ENCODE results near the gene CACNB2. TPM values are rescaled to one million over a fixed set of nuclear protein-coding genes. Genes with fewer than 3 reads are reported as not detected.
"Not testable (repeated sequence)": the region's sequence is repeated elsewhere in the genome, so short reads cannot be mapped to it uniquely, and the experiment has no call there.

CACNB2 gene
- total RNA-seq, 4 donors from 2014 or later = 73.5 to 108 (median 87.2) TPM

DNA sequence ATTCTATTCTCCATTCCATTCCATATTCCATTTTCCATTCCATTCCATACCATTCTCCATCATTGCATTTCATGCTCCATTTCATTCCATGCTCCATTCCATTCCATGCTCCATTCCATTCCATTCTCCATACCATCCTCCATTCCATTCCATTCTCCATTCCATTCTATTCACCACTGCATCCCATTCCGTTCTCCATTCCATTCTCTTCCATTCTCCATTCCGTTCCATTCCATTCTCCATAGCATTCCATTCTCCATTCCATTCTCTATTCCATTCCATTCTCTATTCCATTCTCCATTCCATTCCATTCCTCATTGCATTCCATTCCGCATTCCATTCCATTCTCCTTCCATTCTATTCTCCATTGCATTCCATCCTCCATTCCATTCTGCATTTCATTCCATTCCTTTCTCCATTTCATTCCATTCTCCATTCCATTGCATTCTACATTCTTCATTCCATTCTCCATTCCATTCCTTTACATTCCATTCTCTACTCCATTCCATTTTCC, 427.2 kb downstream of the CACNB2 start:
- WGBS = 99% methylated on average over 3 of the region's 3 CpGs
- Histone ChIP-seq H3K9me3 (peaks cover 0 to 4% (median 0%) of the 10 kb centered on the region in 4 donors), H3K36me3 (peaks cover 0 to 6% (median 0%) of the 10 kb centered on the region in 4 donors), H3K27me3 (no peaks in the 10 kb centered on the region), H3K4me3 (no peak overlapping the region), H3K27ac (replicated peaks in 1 of 4) (no peak overlapping the region), H3K4me1 (no peaks in the 10 kb centered on the region)
- no peak for DNase-seq (ENCODE audit: extremely low spot score)
- TF ChIP-seq, protein P1, sequence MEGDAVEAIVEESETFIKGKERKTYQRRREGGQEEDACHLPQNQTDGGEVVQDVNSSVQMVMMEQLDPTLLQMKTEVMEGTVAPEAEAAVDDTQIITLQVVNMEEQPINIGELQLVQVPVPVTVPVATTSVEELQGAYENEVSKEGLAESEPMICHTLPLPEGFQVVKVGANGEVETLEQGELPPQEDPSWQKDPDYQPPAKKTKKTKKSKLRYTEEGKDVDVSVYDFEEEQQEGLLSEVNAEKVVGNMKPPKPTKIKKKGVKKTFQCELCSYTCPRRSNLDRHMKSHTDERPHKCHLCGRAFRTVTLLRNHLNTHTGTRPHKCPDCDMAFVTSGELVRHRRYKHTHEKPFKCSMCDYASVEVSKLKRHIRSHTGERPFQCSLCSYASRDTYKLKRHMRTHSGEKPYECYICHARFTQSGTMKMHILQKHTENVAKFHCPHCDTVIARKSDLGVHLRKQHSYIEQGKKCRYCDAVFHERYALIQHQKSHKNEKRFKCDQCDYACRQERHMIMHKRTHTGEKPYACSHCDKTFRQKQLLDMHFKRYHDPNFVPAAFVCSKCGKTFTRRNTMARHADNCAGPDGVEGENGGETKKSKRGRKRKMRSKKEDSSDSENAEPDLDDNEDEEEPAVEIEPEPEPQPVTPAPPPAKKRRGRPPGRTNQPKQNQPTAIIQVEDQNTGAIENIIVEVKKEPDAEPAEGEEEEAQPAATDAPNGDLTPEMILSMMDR (IDR thresholded peaks at IDR 0.05) = no peak
- no peak for TF ChIP-seq EP300 (IDR thresholded peaks at IDR 0.05)
- no peak for TF ChIP-seq POLR2AphosphoS5 (IDR thresholded peaks at IDR 0.05)
- no peak for TF ChIP-seq POLR2A (IDR thresholded peaks at IDR 0.05; ENCODE audit: low read depth)
- intact Hi-C loops (cut with DNase I) = no loop called here

DNA sequence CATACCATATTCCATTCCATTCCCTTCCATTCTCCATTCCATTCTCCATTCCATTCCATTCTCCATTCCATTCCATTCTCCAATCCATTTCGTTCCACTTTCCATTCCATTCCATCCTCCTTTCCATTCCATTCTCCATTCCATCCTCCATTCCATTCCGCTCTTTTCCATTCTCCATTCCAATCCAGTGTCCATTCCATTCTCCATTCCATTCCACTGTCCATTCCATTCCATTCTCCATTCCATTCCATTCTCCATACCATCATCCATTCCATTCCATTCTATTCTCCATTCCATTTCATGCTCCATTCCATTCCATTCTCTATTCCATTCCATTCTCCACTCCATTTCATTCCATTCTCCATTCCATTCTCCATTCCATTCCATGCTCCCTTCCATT, 430.2 kb downstream of the CACNB2 start:
- intact Hi-C loops (cut with DNase I); H3K27ac ChIP-seq (replicated peaks in 1 of 4); H3K36me3 ChIP-seq; H3K4me3 ChIP-seq; H3K27me3 ChIP-seq; DNase-seq (ENCODE audit: extremely low spot score); H3K4me1 ChIP-seq; H3K9me3 ChIP-seq: not testable (repeated sequence)
- WGBS = 97% methylated on average over 2 of the region's 2 CpGs

DNA sequence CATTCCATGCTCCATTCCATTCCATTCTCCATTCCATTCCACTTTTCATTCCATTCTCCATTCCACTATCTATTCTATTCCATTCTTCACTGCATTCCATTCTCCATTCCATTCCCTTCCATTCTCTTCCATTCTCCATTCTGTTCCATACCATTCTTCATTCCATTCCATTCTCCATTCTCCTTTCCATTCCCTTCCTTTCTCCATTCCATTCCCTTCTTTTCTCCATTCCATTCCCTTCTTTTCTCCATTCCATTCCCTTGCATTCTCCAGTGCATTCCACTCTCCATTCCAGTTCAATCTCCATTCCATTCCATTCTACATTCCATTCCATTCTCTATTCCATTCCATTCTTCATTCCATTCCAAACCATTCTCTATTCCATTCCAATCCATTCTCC, 430.9 kb downstream of the CACNB2 start:
- no peaks in the 10 kb centered on the region for H3K36me3 ChIP-seq
- H3K9me3 ChIP-seq = no peaks in the 10 kb centered on the region
- intact Hi-C loops (cut with DNase I) = no loop called here
- no peaks in the 10 kb centered on the region for H3K27me3 ChIP-seq
- H3K27ac ChIP-seq (replicated peaks in 1 of 4) = no peak overlapping the region
- H3K4me1 ChIP-seq = no peaks in the 10 kb centered on the region
- no peak overlapping the region for H3K4me3 ChIP-seq
- TF ChIP-seq POLR2A (IDR thresholded peaks at IDR 0.05; ENCODE audit: low read depth) = no peak
- no peak for TF ChIP-seq EP300 (IDR thresholded peaks at IDR 0.05)
- no peak for TF ChIP-seq POLR2AphosphoS5 (IDR thresholded peaks at IDR 0.05)
- TF ChIP-seq, protein P1 (IDR thresholded peaks at IDR 0.05) = no peak
- DNase-seq (ENCODE audit: extremely low spot score) = no peak

DNA sequence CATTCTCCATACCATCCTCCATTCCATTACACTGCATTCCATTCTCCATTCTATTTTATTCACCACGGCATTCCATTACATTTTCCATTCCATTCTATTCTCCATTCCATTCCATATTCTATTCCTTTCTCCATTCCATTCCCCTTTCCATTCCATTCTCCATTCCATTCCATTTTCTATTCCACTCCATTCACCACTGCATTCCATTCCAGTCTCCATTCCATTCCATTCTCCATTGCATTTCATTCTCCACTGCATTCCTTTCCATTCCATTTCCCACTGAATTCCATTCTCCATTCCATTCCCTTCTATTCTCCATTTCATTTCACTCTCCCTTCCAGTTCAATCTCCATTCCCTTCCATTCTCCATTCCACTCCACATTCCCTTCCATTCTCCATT, 431.6 kb downstream of the CACNB2 start:
- Histone ChIP-seq H3K27ac (replicated peaks in 1 of 4) (no peak overlapping the region), H3K27me3 (no peaks in the 10 kb centered on the region), H3K4me1 (no peaks in the 10 kb centered on the region), H3K9me3 (no peaks in the 10 kb centered on the region), H3K36me3 (no peaks in the 10 kb centered on the region), H3K4me3 (no peak overlapping the region)
- TF ChIP-seq, protein P1 (IDR thresholded peaks at IDR 0.05) = no peak
- TF ChIP-seq EP300 (IDR thresholded peaks at IDR 0.05) (no peak), POLR2AphosphoS5 (IDR thresholded peaks at IDR 0.05) (no peak), POLR2A (IDR thresholded peaks at IDR 0.05; ENCODE audit: low read depth) (no peak)
- intact Hi-C loops (cut with DNase I) = no loop called here
- 96% methylated on average over 1 of the region's 1 CpG for WGBS
- DNase-seq (ENCODE audit: extremely low spot score) = no peak

DNA sequence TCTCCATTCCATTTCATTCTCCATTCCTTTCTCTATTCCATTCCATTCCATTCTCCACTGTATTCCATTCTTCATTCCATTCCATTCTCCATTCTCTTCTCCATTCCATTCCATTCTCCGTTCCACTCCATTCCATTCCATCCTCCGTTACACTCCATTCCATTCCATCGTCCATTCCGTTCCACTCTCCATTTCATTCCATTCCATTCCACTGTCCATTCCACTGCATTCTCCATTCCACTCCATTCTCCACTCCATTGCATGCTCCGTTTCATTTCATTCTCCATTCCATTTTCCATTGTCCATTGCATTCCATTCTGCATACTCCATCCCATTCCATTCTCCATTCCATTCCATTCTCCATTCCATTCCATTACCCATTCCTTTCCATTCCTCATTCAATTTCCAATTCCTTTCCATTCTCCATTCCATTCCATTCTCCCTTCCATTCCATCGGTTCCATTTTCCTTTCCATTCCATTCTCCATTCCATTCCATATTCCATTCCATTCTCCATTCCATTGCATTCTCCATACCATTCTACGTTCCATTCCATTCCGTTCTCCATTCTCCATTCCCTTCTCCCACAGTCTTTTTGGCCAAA, 432.8 kb downstream of the CACNB2 start:
- TF ChIP-seq, protein P1 (IDR thresholded peaks at IDR 0.05) = no peak
- TF ChIP-seq POLR2A (IDR thresholded peaks at IDR 0.05; ENCODE audit: low read depth) (no peak), POLR2AphosphoS5 (IDR thresholded peaks at IDR 0.05) (no peak), EP300 (IDR thresholded peaks at IDR 0.05) (no peak)
- no peaks in the 10 kb centered on the region for H3K4me1 ChIP-seq
- no peaks in the 10 kb centered on the region for H3K9me3 ChIP-seq
- H3K27ac ChIP-seq (replicated peaks in 1 of 4) = no peak overlapping the region
- peaks cover 0 to 8% (median under 1%) of the 10 kb centered on the region in 4 donors for H3K36me3 ChIP-seq
- intact Hi-C loops (cut with DNase I) = no loop called here
- WGBS = 86% methylated on average over 8 of the region's 8 CpGs
- DNase-seq (ENCODE audit: extremely low spot score) = no peak
- no peaks in the 10 kb centered on the region for H3K27me3 ChIP-seq
- no peak overlapping the region for H3K4me3 ChIP-seq

Data from esophagus muscularis mucosa (tissue), 4 donors.